ENCODE measurements around the gene GPR183.

GRCh38 chr13:99334221-99334620, 27.0 kb upstream of the GPR183 start:
- no peak for TF ChIP-seq SIN3A (IDR thresholded peaks at IDR 0.05; ENCODE audit: borderline replicate concordance, insufficient read depth, low read depth, low read length)
- TF ChIP-seq POLR2AphosphoS5 (IDR thresholded peaks at IDR 0.05; ENCODE audit: low read depth, low read length): no peak

All from Panc1 (cell line).